Lower lobe of right lung (tissue), 2 donors: ENCODE results near the gene DRICH1. TPM values are rescaled to one million over a fixed set of nuclear protein-coding genes. Genes with fewer than 3 reads are reported as not detected.
"Not testable (repeated sequence)": the region's sequence is repeated elsewhere in the genome, so short reads cannot be mapped to it uniquely, and the experiment has no call there.

Source experiments
- ATAC-seq, 2 donors: fragments of 200-7000 bp; cut with Tn5 transposase; one replicate each; pipeline ENCODE4 v1.9.1; 2020 to 2022; ENCODE audit warnings: mild to moderate bottlenecking in 2 of 2, moderate library complexity in 2 of 2
- DNase-seq: peaks from one replicate; pipeline ENCODE4 v3.0.0-alpha.2; 2020
- H3K27ac ChIP-seq: fragments of 200-600 bp; one replicate; pipeline ENCODE4 v1.8.0; 2022
- H3K27me3 ChIP-seq: fragments of 200-600 bp; one replicate; pipeline ENCODE4 v1.8.0; 2022; ENCODE audit warnings: low read depth
- H3K36me3 ChIP-seq: fragments of 200-600 bp; one replicate; pipeline ENCODE4 v1.8.0; 2022; ENCODE audit warnings: mild to moderate bottlenecking
- H3K4me1 ChIP-seq: fragments of 200-600 bp; one replicate; pipeline ENCODE4 v1.8.0; 2022
- H3K4me3 ChIP-seq: fragments of 200-600 bp; one replicate; pipeline ENCODE4 v1.8.0; 2022; ENCODE audit warnings: mild to moderate bottlenecking
- H3K9me3 ChIP-seq: fragments of 200-600 bp; one replicate; pipeline ENCODE4 v1.8.0; 2022
- intact Hi-C: fragments of 100-400 bp; cut with DNase I; formaldehyde crosslinking; loops from one replicate; pipeline ENCODE4 v1.11.0; 2022
- total RNA-seq: library from RNA; stranded (reverse); fragmentation: NEBNext Ultra II Directional; extraction: Animal tissue kit (Norgen Biotek cat#: 25700); gene quantifications from one replicate; pipeline ENCODE4 v1.2.1, GENCODE V29; 2021
- TF ChIP-seq, protein P1 (sequence below): fragments of 200-600 bp; IDR thresholded peaks from one replicate; pipeline ENCODE4 v1.8.0; 2022; ENCODE audit warnings: antibody characterized with exemption, mild to moderate bottlenecking
- donor health status: DM: no; HTN: yes; CAD: no; lungs with severe emphysema.

DRICH1 gene
- total RNA-seq, 1 donor from 2014 or later, result 1.6 TPM

DNA sequence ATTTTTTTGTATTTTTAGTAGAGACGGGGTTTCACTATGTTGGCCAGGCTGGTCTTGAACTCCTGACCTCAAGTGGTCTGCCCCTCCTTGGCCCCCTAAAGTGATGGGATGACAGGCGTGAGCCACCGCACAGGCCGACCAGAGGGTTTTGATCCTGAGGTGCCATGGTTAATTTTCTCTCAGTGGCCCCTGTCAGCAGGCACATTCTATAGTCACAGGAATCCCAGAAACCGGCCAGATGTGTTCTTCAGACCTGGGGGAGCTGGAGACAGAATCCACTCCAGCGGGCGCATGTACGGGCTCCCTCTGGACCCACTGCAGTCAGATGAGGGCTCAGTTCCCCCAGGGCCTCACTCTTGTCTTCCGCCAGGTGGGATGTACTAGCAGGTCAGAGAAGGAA, 69.0 kb downstream of the DRICH1 start:
- Histone ChIP-seq H3K27ac (no peak overlapping the region), H3K9me3 (no peaks in the 10 kb centered on the region), H3K36me3 (no peaks in the 10 kb centered on the region), H3K4me3 (no peak overlapping the region), H3K4me1 (peaks cover 10% of the 10 kb centered on the region), H3K27me3 (peaks cover 41% of the 10 kb centered on the region)
- DNase-seq, result no peak
- TF ChIP-seq, protein P1, sequence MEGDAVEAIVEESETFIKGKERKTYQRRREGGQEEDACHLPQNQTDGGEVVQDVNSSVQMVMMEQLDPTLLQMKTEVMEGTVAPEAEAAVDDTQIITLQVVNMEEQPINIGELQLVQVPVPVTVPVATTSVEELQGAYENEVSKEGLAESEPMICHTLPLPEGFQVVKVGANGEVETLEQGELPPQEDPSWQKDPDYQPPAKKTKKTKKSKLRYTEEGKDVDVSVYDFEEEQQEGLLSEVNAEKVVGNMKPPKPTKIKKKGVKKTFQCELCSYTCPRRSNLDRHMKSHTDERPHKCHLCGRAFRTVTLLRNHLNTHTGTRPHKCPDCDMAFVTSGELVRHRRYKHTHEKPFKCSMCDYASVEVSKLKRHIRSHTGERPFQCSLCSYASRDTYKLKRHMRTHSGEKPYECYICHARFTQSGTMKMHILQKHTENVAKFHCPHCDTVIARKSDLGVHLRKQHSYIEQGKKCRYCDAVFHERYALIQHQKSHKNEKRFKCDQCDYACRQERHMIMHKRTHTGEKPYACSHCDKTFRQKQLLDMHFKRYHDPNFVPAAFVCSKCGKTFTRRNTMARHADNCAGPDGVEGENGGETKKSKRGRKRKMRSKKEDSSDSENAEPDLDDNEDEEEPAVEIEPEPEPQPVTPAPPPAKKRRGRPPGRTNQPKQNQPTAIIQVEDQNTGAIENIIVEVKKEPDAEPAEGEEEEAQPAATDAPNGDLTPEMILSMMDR, result no peak
- intact Hi-C loops, result no loop called here
- ATAC-seq, result no peak

DNA sequence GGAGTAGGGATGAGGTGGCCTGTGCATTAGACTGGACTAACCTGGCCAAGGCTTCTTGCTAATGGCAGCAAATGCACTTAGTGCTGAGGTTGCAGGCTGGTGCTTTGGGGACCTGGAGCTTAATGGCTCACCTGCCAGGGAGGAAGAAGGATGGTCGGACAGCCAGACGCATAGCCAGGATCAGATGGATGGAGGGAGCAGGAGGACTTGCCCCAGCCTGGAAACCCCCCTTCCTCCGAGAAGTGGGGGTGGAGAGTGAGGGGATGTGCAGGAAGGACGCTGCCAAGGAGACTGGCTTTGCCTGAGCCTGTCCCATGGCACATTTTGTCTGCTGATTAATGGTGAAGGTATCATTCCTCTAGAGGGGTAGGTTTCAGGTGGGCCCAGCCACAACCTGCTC, 69.9 kb downstream of the DRICH1 start:
- intact Hi-C loops, result no loop called here
- ATAC-seq (no peak), DNase-seq (no peak)
- H3K36me3 ChIP-seq, result no peaks in the 10 kb centered on the region
- H3K27me3 ChIP-seq, result peaks cover 39% of the 10 kb centered on the region
- H3K9me3 ChIP-seq, result no peaks in the 10 kb centered on the region
- no peak overlapping the region for H3K4me3 ChIP-seq
- TF ChIP-seq, protein P1, result no peak
- H3K4me1 ChIP-seq, result peaks cover 10% of the 10 kb centered on the region
- H3K27ac ChIP-seq, result no peak overlapping the region

DNA sequence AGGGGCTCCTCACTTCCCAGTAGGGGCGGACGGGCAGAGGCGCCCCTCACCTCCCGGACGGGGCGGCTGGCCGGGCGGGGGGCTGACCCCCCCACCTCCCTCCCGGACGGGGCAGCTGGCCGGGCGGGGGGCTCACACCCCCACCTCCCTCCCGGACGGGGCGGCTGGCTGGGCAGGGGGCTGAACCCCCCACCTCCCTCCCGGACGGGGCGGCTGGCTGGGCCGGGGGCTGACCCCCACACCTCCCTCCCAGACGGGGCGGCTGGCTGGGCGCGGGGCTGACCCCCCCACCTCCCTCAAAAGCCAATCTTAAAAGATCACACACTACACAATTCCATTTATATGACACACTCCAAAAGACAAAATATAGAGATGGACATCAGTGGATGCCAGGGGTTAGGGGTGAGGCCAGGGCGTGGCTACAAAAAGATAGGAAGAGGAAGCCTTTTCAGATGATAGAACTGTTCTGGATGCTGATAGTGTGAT, 71.1 kb downstream of the DRICH1 start:
- ATAC-seq, H3K4me3 ChIP-seq, intact Hi-C loops, H3K4me1 ChIP-seq, H3K36me3 ChIP-seq, DNase-seq, H3K9me3 ChIP-seq, H3K27ac ChIP-seq: not testable (repeated sequence)
- peaks cover 28% of the 10 kb centered on the region for H3K27me3 ChIP-seq

DNA sequence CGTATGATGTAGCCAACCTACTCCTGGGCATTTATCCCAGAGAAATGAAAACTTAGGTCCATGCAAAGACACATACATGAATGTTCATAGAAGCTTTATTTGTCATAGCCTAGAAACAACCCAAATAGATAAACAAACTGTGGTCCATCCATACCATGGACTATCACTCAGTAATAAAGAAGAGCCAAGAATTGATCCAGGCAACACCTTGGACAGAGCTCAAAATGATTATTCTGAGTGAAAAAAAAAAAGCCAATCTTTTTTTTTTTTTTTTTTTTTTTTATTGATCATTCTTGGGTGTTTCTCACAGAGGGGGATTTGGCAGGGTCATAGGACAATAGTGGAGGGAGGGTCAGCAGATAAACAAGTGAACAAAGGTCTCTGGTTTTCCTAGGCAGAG, 71.9 kb downstream of the DRICH1 start:
- peaks cover 26% of the 10 kb centered on the region for H3K27me3 ChIP-seq
- intact Hi-C loops, H3K9me3 ChIP-seq, H3K36me3 ChIP-seq, H3K4me1 ChIP-seq, ATAC-seq, DNase-seq, H3K27ac ChIP-seq, H3K4me3 ChIP-seq: not testable (repeated sequence)

Other genes with a start within 250 kb of the DRICH1 start
- gene IGLL1, start 52.0 kb downstream of the DRICH1 start, total RNA-seq, result not detected
- 1.9 TPM for gene RGL4, start 58.7 kb upstream of the DRICH1 start, total RNA-seq
- gene ZNF70, start 118.8 kb upstream of the DRICH1 start, total RNA-seq, result 5.7 TPM
- not detected for gene VPREB3, start 122.1 kb upstream of the DRICH1 start, total RNA-seq
- 5.9 TPM for gene C22orf15, start 130.7 kb upstream of the DRICH1 start, total RNA-seq
- gene CHCHD10, start 135.7 kb upstream of the DRICH1 start, total RNA-seq, result 114 TPM
- gene MMP11, start 140.5 kb upstream of the DRICH1 start, total RNA-seq, result 1.9 TPM
- 61.3 TPM for gene SMARCB1, start 154.6 kb upstream of the DRICH1 start, total RNA-seq
- gene DERL3, start 206.7 kb upstream of the DRICH1 start, total RNA-seq, result 5.8 TPM
- 12.7 TPM for gene SLC2A11, start 225.6 kb upstream of the DRICH1 start, total RNA-seq